ENCODE measurements around the gene CMKLR1. TPM values are rescaled to one million over a fixed set of nuclear protein-coding genes. Genes with fewer than 3 reads are reported as not detected.

Gene CMKLR1
- total and polyA plus RNA-seq, 9 of the 15 experiments (the other 6 are each of a cell fraction or from before 2014, with no cell fraction given), result 0.11 to 1.4 (median 0.20) TPM

- TF ChIP-seq EWSR1 (IDR thresholded peaks at IDR 0.05; ENCODE audit: borderline replicate concordance, low read depth, partially characterized antibody) (no peak), NFATC3 (IDR thresholded peaks at IDR 0.05) (no peak), ZNF146 (CRISPR knock-in tag; IDR thresholded peaks at IDR 0.05; ENCODE audit: unreplicated experiment) (no peak), MITF (IDR thresholded peaks at IDR 0.05) (no peak), ZNF395 (CRISPR knock-in tag; IDR thresholded peaks at IDR 0.05) (no peak), POLR3G (IDR thresholded peaks at IDR 0.05; ENCODE audit: extremely low read depth, insufficient read length, insufficient replicate concordance) (no peak)
These were observed 68.3 kb downstream of the CMKLR1 start (continued) for GRCh38 chr12:108270849-108271143.

- in situ Hi-C loops (cut with MboI), result no loop called here
- ChIA-PET POLR2A (interaction anchor here (1.1 kb wide), 1 partner anchor 20 kb away, joined by 5 read pairs; no protein-coding TSS in a partner anchor), CTCF (ENCODE audit: low intra/inter-chr PET ratio) (no interaction called here)
- H3K9me1 ChIP-seq (ENCODE audit: control insufficient read depth, insufficient read depth, low read length), result no peaks in the 10 kb centered on the region
- peaks cover 4 to 6% of the 10 kb centered on the region in 2 experiments; a peak in 1 of 5 replicates for H3K27me3 ChIP-seq (ENCODE audit: control insufficient read depth in 2 of 2, insufficient read depth in 2 of 2, low read length in 2 of 2)
- no peak overlapping the region for H2AFZ ChIP-seq (ENCODE audit: low read depth, low read length)
- H3K4me1 ChIP-seq (replicated peaks in 1 of 2; ENCODE audit: control insufficient read depth in 2 of 2, insufficient read depth in 2 of 2, low read length in 2 of 2), result peaks cover 0 to 9% of the 10 kb centered on the region in 2 experiments; a peak in 3 of 5 replicates
- H3K4me3 ChIP-seq, result no peak overlapping the region
- H3K9me3 ChIP-seq (replicated peaks; ENCODE audit: control insufficient read depth, insufficient read depth, low read depth, low read length), result no peaks in the 10 kb centered on the region
- no peaks in the 10 kb centered on the region for H3K79me2 ChIP-seq (ENCODE audit: control insufficient read depth, insufficient read depth, low read length)
- H3K9ac ChIP-seq (ENCODE audit: insufficient read depth in 1 of 2, low read depth in 2 of 2, low read length in 2 of 2), result no peak overlapping the region
- H3K4me2 ChIP-seq (ENCODE audit: insufficient read depth, low read length), result no peak overlapping the region
- no peaks in the 10 kb centered on the region for H3K36me3 ChIP-seq (ENCODE audit: control insufficient read depth, insufficient read depth, low read length)
- WGBS (ENCODE audit: insufficient coverage, low coverage, missing lambda C conversion rate), result 14% methylated on average over 2 of the region's 2 CpGs
- ATAC-seq (peak; percentile 74), FAIRE-seq (no peak), DNase-seq (ENCODE audit: extremely low read depth in 1 of 4, low spot score in 3 of 4) (no peak)
- no TSS peak for BruUV-seq (replicated peaks)
- intact Hi-C loops (cut with micrococcal nuclease), result no loop called here
- H3K27ac ChIP-seq (ENCODE audit: extremely low read depth, low read depth, low read length), result no peak overlapping the region
- H4K20me1 ChIP-seq (replicated peaks; ENCODE audit: control insufficient read depth, insufficient read depth, low read length), result no peaks in the 10 kb centered on the region
- TF ChIP-seq ATF4 (CRISPR knock-in tag; IDR thresholded peaks at IDR 0.05) (peak; percentile 72), HNRNPUL1 (IDR thresholded peaks at IDR 0.05; ENCODE audit: low read length) (no peak), RBM25 (IDR thresholded peaks at IDR 0.05; ENCODE audit: low read depth, low read length, severe bottlenecking) (peak; percentile 81), CTBP1 (IDR thresholded peaks at IDR 0.05; ENCODE audit: borderline replicate concordance) (peak; percentile 41; the same call in 1 of the 2 replicates), MYC (IDR thresholded peaks at IDR 0.05; ENCODE audit: low read depth, low read length) (peak; percentile 61; the same call in 1 of the 2 replicates), MYC (CRISPR knock-in tag; IDR thresholded peaks at IDR 0.05; ENCODE audit: borderline replicate concordance, low read depth) (no peak), RCOR1 (IDR thresholded peaks at IDR 0.05; ENCODE audit: borderline replicate concordance in 1 of 2, low read depth in 2 of 2, low read length in 2 of 2) (peak in 1 of 2 experiments; percentile 35; a peak in 1 of 4 replicates), SMAD3 (CRISPR knock-in tag; conservative IDR thresholded peaks at IDR 0.05) (no peak), FOXA3 (CRISPR knock-in tag; conservative IDR thresholded peaks at IDR 0.05 in 1 of 2, IDR thresholded peaks at IDR 0.05 in 1 of 2) (peak in 1 of 2 experiments; percentile 55; a peak in 1 of 4 replicates), HDAC6 (IDR thresholded peaks at IDR 0.05; ENCODE audit: low read depth, low read length) (no peak)
These were observed 68.9 kb downstream of the CMKLR1 start for GRCh38 chr12:108270035-108270848.

Measured in K562 (cell line).